K562 (cell line): ENCODE measurements around the gene SPAG7. TPM values are rescaled to one million over a fixed set of nuclear protein-coding genes. Genes with fewer than 3 reads are reported as not detected.

ENCODE experiments used
- ARID1B ChIP-seq: fragments of 450-650 bp; IDR thresholded peaks from 2 replicates; pipeline ENCODE4 v1.6.1; 2016; ENCODE audit warnings: antibody characterized with exemption, mild to moderate bottlenecking, inconsistent platforms
- ATF3 ChIP-seq, 2 experiments: fragments of 450-650 bp in 1 of 2; sonication (generic) in 1 of 2; formaldehyde crosslinking in 1 of 2; IDR thresholded peaks in 1 of 2; conservative IDR thresholded peaks in 1 of 2; 2 replicates each; pipeline versions ENCODE4 v1.6.1 to v1.8.1; 2016 to 2023; ENCODE audit warnings: mild to moderate bottlenecking in 2 of 2, moderate library complexity in 2 of 2, inconsistent platforms in 1 of 2, missing genetic modification reagents in 1 of 2
- BCL6 ChIP-seq: fragments of 250-450 bp; sonication (Bioruptor Pico); IDR thresholded peaks from 2 replicates; pipeline ENCODE4 v1.4.0; 2020
- BRD9 ChIP-seq: fragments of 450-650 bp; IDR thresholded peaks from 2 replicates; pipeline ENCODE4 v1.6.1; 2018; ENCODE audit warnings: low read depth; ENCODE audit not compliant: partially characterized antibody
- CHD4 ChIP-seq: fragments of 200-600 bp; sonication (generic); IDR thresholded peaks from 3 replicates; pipeline ENCODE4 v1.6.1; 2012; ENCODE audit warnings: low read depth, mild to moderate bottlenecking, mixed read lengths, low read length, inconsistent platforms; ENCODE audit not compliant: insufficient read depth, insufficient replicate concordance, poor library complexity, severe bottlenecking
- CSDE1 ChIP-seq, 2 experiments: fragments of 450-650 bp; IDR thresholded peaks; 2 replicates each; pipeline ENCODE4 v1.6.1; 2016; ENCODE audit warnings: mild to moderate bottlenecking in 1 of 2
- ELF1 ChIP-seq: fragments of 200-800 bp; sonication (Bioruptor generic); IDR thresholded peaks from 2 replicates; pipeline ENCODE4 v1.6.1; 2016; ENCODE audit warnings: missing genetic modification characterization, missing compliant biosample characterization
- ETV1 ChIP-seq: fragments of 450-650 bp; conservative IDR thresholded peaks from 2 replicates; pipeline ENCODE4 v1.6.1; 2016; ENCODE audit warnings: missing genetic modification characterization, control low read depth, low read depth, missing compliant biosample characterization
- FOSL1 ChIP-seq: fragments of 200-800 bp; sonication (Bioruptor generic); conservative IDR thresholded peaks from 2 replicates; pipeline ENCODE4 v1.6.1; 2016; ENCODE audit warnings: missing genetic modification characterization, missing compliant biosample characterization
- MAFK ChIP-seq: IDR thresholded peaks from 2 replicates; pipeline ENCODE4 v1.6.1; 2011; ENCODE audit warnings: low read length, improper control_type of control experiment
- MEIS2 ChIP-seq: fragments of 450-650 bp; IDR thresholded peaks from 2 replicates; pipeline ENCODE4 v1.6.1; 2014; ENCODE audit warnings: mild to moderate bottlenecking; ENCODE audit not compliant: partially characterized antibody
- NFRKB ChIP-seq: fragments of 450-650 bp; IDR thresholded peaks from 2 replicates; pipeline ENCODE4 v1.6.1; 2016; ENCODE audit warnings: low read depth
- PHF20 ChIP-seq: fragments of 450-650 bp; IDR thresholded peaks from 2 replicates; pipeline ENCODE4 v1.6.1; 2018; ENCODE audit not compliant: partially characterized antibody
- PHF8 ChIP-seq: fragments of 200-600 bp; sonication (generic); IDR thresholded peaks from 2 replicates; pipeline ENCODE4 v1.6.1; 2012; ENCODE audit warnings: mixed run types, mild to moderate bottlenecking, inconsistent platforms, low read length, moderate library complexity, borderline replicate concordance
- POLR2H ChIP-seq: IDR thresholded peaks from 2 replicates; pipeline ENCODE4 v1.6.1; 2016; ENCODE audit warnings: missing genetic modification characterization, low read depth, mild to moderate bottlenecking, control low read depth, missing compliant biosample characterization, moderate library complexity
- POLR3G ChIP-seq: IDR thresholded peaks from 2 replicates; pipeline ENCODE4 v1.6.1; 2011; ENCODE audit not compliant: insufficient read length, insufficient replicate concordance; ENCODE audit errors: extremely low read depth
- RBBP5 ChIP-seq: fragments of 200-600 bp; sonication (generic); IDR thresholded peaks from 2 replicates; pipeline ENCODE4 v1.6.1; 2012; ENCODE audit warnings: borderline replicate concordance, mild to moderate bottlenecking, low read length, control low read depth, inconsistent platforms; ENCODE audit not compliant: insufficient read depth, poor library complexity, severe bottlenecking
- RBM14 ChIP-seq: fragments of 200-400 bp; formaldehyde crosslinking; IDR thresholded peaks from 2 replicates; pipeline ENCODE4 v1.6.1; 2018; ENCODE audit warnings: low read depth, mild to moderate bottlenecking, low read length, moderate library complexity, borderline replicate concordance; ENCODE audit not compliant: insufficient read depth
- SETDB1 ChIP-seq: IDR thresholded peaks from one replicate; pipeline ENCODE4 v1.6.1; 2012; ENCODE audit warnings: low read length, control low read depth, inconsistent platforms
- TOE1 ChIP-seq, 2 experiments: fragments of 450-650 bp in 1 of 2; sonication (generic) in 1 of 2; formaldehyde crosslinking in 1 of 2; IDR thresholded peaks; 2 replicates each; pipeline versions ENCODE4 v1.7.1 to v1.8.0; 2016 to 2022; ENCODE audit warnings: borderline replicate concordance in 2 of 2, mild to moderate bottlenecking in 2 of 2, antibody characterized with exemption in 1 of 2, inconsistent platforms in 1 of 2, low read depth in 1 of 2, missing genetic modification reagents in 1 of 2, moderate library complexity in 1 of 2
- ZNF639 ChIP-seq, 2 experiments: fragments of 200-800 bp in 1 of 2; sonication (Bioruptor generic) in 1 of 2; sonication (generic) in 1 of 2; formaldehyde crosslinking in 1 of 2; IDR thresholded peaks in 1 of 2; conservative IDR thresholded peaks in 1 of 2; 2 replicates each; pipeline versions ENCODE4 v1.5.0 to v1.6.1; 2016 to 2020; ENCODE audit warnings: missing compliant biosample characterization in 1 of 2, missing genetic modification characterization in 1 of 2, missing genetic modification reagents in 1 of 2
- ZNF76 ChIP-seq: fragments of 250-450 bp; sonication (Bioruptor Pico); IDR thresholded peaks from 2 replicates; pipeline ENCODE4 v1.4.0; 2020; ENCODE audit warnings: mild to moderate bottlenecking, moderate library complexity, borderline replicate concordance
- polyA plus RNA-seq, 8 experiments: library from polyadenylated mRNA; depleted of rRNA in 4 of 8; stranded (reverse) in 5 of 8; unstranded in 3 of 8; fragments of >200 nt; fragmentation: Nextera tagmentation in 2 of 8; fragmentation: Illumina TruSeq in 1 of 8; extraction: Ambion mirVana in 2 of 8; extraction: Trizol in 1 of 8; gene quantifications; 2 replicates each; pipeline versions ENCODE4 v1.2.1 to v1.2.3, GENCODE V29; 2011 to 2014; ENCODE audit warnings: inconsistent platforms in 1 of 8, missing spikeins in 1 of 8
- total RNA-seq, 7 experiments: library from RNA; depleted of rRNA in 6 of 7; stranded (reverse); fragments of >200 nt in 6 of 7; fragmentation: Illumina TruSeq in 2 of 7; extraction: Trizol in 2 of 7; gene quantifications; 2 replicates each; pipeline versions ENCODE4 v1.2.1 to v1.2.3, GENCODE V29; 2011 to 2021; ENCODE audit warnings: low replicate concordance in 1 of 7
- TF ChIP-seq, protein P1 (sequence below): fragments of 200-800 bp; sonication (Bioruptor generic); IDR thresholded peaks from 2 replicates; pipeline ENCODE4 v1.6.1; 2017; ENCODE audit warnings: missing genetic modification characterization, missing compliant biosample characterization

SPAG7 gene
- total and polyA plus RNA-seq, 9 of the 15 experiments (the other 6 are each of a cell fraction or from before 2014, with no cell fraction given), result 5.6 to 53.5 (median 36.3) TPM

GRCh38 chr17:4950075-4950745 is 17.4 kb downstream of the SPAG7 start (continued):
- TF ChIP-seq, protein P1, sequence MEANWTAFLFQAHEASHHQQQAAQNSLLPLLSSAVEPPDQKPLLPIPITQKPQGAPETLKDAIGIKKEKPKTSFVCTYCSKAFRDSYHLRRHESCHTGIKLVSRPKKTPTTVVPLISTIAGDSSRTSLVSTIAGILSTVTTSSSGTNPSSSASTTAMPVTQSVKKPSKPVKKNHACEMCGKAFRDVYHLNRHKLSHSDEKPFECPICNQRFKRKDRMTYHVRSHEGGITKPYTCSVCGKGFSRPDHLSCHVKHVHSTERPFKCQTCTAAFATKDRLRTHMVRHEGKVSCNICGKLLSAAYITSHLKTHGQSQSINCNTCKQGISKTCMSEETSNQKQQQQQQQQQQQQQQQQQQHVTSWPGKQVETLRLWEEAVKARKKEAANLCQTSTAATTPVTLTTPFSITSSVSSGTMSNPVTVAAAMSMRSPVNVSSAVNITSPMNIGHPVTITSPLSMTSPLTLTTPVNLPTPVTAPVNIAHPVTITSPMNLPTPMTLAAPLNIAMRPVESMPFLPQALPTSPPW (CRISPR knock-in tag), result peak; percentile 76
- TF ChIP-seq RBM14, result no peak
- peak; percentile 45 for TF ChIP-seq MEIS2
- TF ChIP-seq BRD9, result no peak
- 0 out of 2 replicates have a peak, but pooled peaks have one; percentile 13 for TF ChIP-seq TOE1 (IDR thresholded peaks at IDR 0.05; ENCODE audit: borderline replicate concordance)
- no peak for TF ChIP-seq TOE1 (CRISPR knock-in tag; IDR thresholded peaks at IDR 0.05; ENCODE audit: borderline replicate concordance, low read depth)
- no peak for TF ChIP-seq ZNF76 (CRISPR knock-in tag)
- TF ChIP-seq POLR3G, result no peak
- TF ChIP-seq CSDE1 (IDR thresholded peaks at IDR 0.05), result no peak
- peak; percentile 41; the same call in 1 of the 2 replicates for TF ChIP-seq ETV1
- TF ChIP-seq MAFK, result no peak
- peak; percentile 56; the same call in 1 of the 2 replicates for TF ChIP-seq PHF8
- TF ChIP-seq NFRKB, result peak; percentile 30; the same call in 1 of the 2 replicates
- peak; percentile 44 for TF ChIP-seq ARID1B
- TF ChIP-seq POLR2H (tag), result peak; percentile 42
- TF ChIP-seq CHD4, result no peak
- peak in 1 of 2 experiments; percentile 61; a peak in 2 of 4 replicates for TF ChIP-seq ZNF639 (CRISPR knock-in tag; conservative IDR thresholded peaks at IDR 0.05 in 1 of 2, IDR thresholded peaks at IDR 0.05 in 1 of 2)
- TF ChIP-seq RBBP5, result peak; percentile 27
- TF ChIP-seq FOSL1 (tag), result peak; percentile 94
- no peak for TF ChIP-seq ELF1 (tag)
- TF ChIP-seq ATF3 (IDR thresholded peaks at IDR 0.05), result 0 out of 2 replicates have a peak, but pooled peaks have one; percentile 3
- no peak for TF ChIP-seq ATF3 (CRISPR knock-in tag; conservative IDR thresholded peaks at IDR 0.05)
- TF ChIP-seq SETDB1, result no peak
- TF ChIP-seq BCL6 (CRISPR knock-in tag), result no peak
- no peak for TF ChIP-seq PHF20
